Panc1 (cell line): ENCODE measurements around the gene CA10. TPM values are rescaled to one million over a fixed set of nuclear protein-coding genes. Genes with fewer than 3 reads are reported as not detected.

Experiments used
- ATAC-seq: fragments of 200-7000 bp; cut with Tn5 transposase; 2 replicates; pipeline ENCODE4 v1.9.1; 2020; ENCODE audit warnings: mild to moderate bottlenecking, moderate library complexity
- BruUV-seq: library from RNA; stranded (reverse); fragments of 400-500 nt; replicated peaks from 2 replicates; lab custom pipeline; 2021; lab: Mats Ljungman, UMichigan
- CTCF ChIA-PET: fragments of 300-600 bp; sonication (Branson Sonifier 250); formaldehyde crosslinking; loops from one replicate; lab custom pipeline; 2022; ENCODE audit warnings: antibody characterized with exemption; lab: Charles Lee
- POLR2A ChIA-PET: fragments of 300-600 bp; sonication (Branson Sonifier 250); formaldehyde crosslinking; loops from one replicate; lab custom pipeline; 2022; ENCODE audit warnings: antibody characterized with exemption; lab: Charles Lee
- DNase-seq: peaks from one replicate; pipeline ENCODE4 v3.0.0-alpha.2; 2010; ENCODE audit warnings: low read depth, low spot score
- H3K27ac ChIP-seq: 2 replicates; pipeline ENCODE4 v1.5.1; 2011; ENCODE audit warnings: mild to moderate bottlenecking, low read length, inconsistent platforms
- H3K27me3 ChIP-seq: fragments of 200-500 bp; sonication (Bioruptor generic); 2 replicates; pipeline ENCODE4 v1.6.0; 2014; ENCODE audit warnings: low read length, inconsistent platforms; ENCODE audit not compliant: control insufficient read depth, insufficient read depth
- H3K36me3 ChIP-seq: fragments of 200-500 bp; sonication (Bioruptor generic); 2 replicates; pipeline ENCODE4 v1.5.1; 2014; ENCODE audit warnings: inconsistent platforms, mild to moderate bottlenecking, low read length, moderate library complexity; ENCODE audit not compliant: control insufficient read depth, insufficient read depth
- H3K4me1 ChIP-seq: 2 replicates; pipeline ENCODE4 v1.5.1; 2011; ENCODE audit warnings: inconsistent platforms, mild to moderate bottlenecking, low read length, moderate library complexity; ENCODE audit not compliant: control insufficient read depth, insufficient read depth
- H3K4me3 ChIP-seq, 2 experiments: 2 replicates each; pipeline ENCODE4 v1.5.1; 2011 to 2012; ENCODE audit warnings: low read depth in 2 of 2, low read length in 2 of 2, mild to moderate bottlenecking in 2 of 2, inconsistent platforms in 1 of 2, moderate library complexity in 1 of 2
- H3K9me3 ChIP-seq: fragments of 200-500 bp; sonication (Bioruptor generic); 2 replicates; pipeline ENCODE4 v1.5.1; 2014; ENCODE audit warnings: low read depth, mild to moderate bottlenecking, inconsistent platforms, low read length, moderate library complexity; ENCODE audit not compliant: control insufficient read depth, insufficient read depth
- POLR2AphosphoS5 ChIP-seq: IDR thresholded peaks from 2 replicates; pipeline ENCODE4 v1.6.1; 2012; ENCODE audit warnings: mild to moderate bottlenecking, low read depth, low read length, moderate library complexity
- REST ChIP-seq, 2 experiments: IDR thresholded peaks; 2 replicates each; pipeline ENCODE4 v1.6.1; 2011 to 2012; ENCODE audit warnings: low read depth in 2 of 2, control low read depth in 1 of 2, low read length in 1 of 2, mild to moderate bottlenecking in 1 of 2, moderate library complexity in 1 of 2; ENCODE audit not compliant: insufficient read depth in 1 of 2
- SIN3A ChIP-seq: IDR thresholded peaks from 2 replicates; pipeline ENCODE4 v1.6.1; 2012; ENCODE audit warnings: low read depth, mild to moderate bottlenecking, low read length, moderate library complexity, borderline replicate concordance; ENCODE audit not compliant: insufficient read depth
- TCF7L2 ChIP-seq: IDR thresholded peaks from 2 replicates; pipeline ENCODE4 v1.6.1; 2011; ENCODE audit warnings: mild to moderate bottlenecking, low read depth, low read length, inconsistent platforms
- in situ Hi-C: cut with HindIII; loops from 2 replicates; pipeline ENCODE4 v1.10.0; 2016; ENCODE audit warnings: low sequenced_read_pairs, low pct_unique_long_range_greater_than_20kb
- intact Hi-C: fragments of 100-400 bp; cut with micrococcal nuclease; formaldehyde crosslinking; loops from one replicate; pipeline ENCODE4 v1.10.0; 2022; ENCODE audit not compliant: unreplicated experiment
- total RNA-seq: library from RNA; stranded (reverse); gene quantifications from one replicate; pipeline ENCODE4 v1.2.1, GENCODE V29; 2021; ENCODE audit not compliant: unreplicated experiment
- TF ChIP-seq, protein P1 (sequence below): fragments of 450-650 bp; IDR thresholded peaks from 2 replicates; pipeline ENCODE4 v1.5.1; 2017; ENCODE audit warnings: mild to moderate bottlenecking

CA10 gene
- total RNA-seq, 1 experiment from 2014 or later: not detected

GRCh38 chr17:51745993-51746392 lies 412.5 kb downstream of the CA10 start:
- intact Hi-C loops: no loop called here

GRCh38 chr17:51743477-51743876 lies 415.0 kb downstream of the CA10 start:
- in situ Hi-C loops: no loop called here
- no peak overlapping the region for H3K27ac ChIP-seq
- DNase-seq (no peak), ATAC-seq (no peak)
- H3K4me3 ChIP-seq: no peak overlapping the region
- no peaks in the 10 kb centered on the region for H3K9me3 ChIP-seq
- H3K36me3 ChIP-seq: no peaks in the 10 kb centered on the region
- CTCF ChIA-PET: no interaction called here
- no peaks in the 10 kb centered on the region for H3K27me3 ChIP-seq
- no TSS peak for BruUV-seq
- TF ChIP-seq REST (IDR thresholded peaks at IDR 0.05; ENCODE audit: insufficient read depth in 1 of 2, low read depth in 2 of 2, low read length in 1 of 2) (no peak), POLR2AphosphoS5 (no peak), SIN3A (no peak), TCF7L2 (no peak)
- TF ChIP-seq, protein P1, sequence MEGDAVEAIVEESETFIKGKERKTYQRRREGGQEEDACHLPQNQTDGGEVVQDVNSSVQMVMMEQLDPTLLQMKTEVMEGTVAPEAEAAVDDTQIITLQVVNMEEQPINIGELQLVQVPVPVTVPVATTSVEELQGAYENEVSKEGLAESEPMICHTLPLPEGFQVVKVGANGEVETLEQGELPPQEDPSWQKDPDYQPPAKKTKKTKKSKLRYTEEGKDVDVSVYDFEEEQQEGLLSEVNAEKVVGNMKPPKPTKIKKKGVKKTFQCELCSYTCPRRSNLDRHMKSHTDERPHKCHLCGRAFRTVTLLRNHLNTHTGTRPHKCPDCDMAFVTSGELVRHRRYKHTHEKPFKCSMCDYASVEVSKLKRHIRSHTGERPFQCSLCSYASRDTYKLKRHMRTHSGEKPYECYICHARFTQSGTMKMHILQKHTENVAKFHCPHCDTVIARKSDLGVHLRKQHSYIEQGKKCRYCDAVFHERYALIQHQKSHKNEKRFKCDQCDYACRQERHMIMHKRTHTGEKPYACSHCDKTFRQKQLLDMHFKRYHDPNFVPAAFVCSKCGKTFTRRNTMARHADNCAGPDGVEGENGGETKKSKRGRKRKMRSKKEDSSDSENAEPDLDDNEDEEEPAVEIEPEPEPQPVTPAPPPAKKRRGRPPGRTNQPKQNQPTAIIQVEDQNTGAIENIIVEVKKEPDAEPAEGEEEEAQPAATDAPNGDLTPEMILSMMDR: no peak
- intact Hi-C loops: no loop called here
- H3K4me1 ChIP-seq: no peaks in the 10 kb centered on the region
- POLR2A ChIA-PET: no interaction called here

More at GRCh38 chr17:51745993-51746392, 412.5 kb downstream of the CA10 start:
- CTCF ChIA-PET: no interaction called here
- Histone ChIP-seq H3K27me3 (no peaks in the 10 kb centered on the region), H3K4me1 (no peaks in the 10 kb centered on the region), H3K36me3 (no peaks in the 10 kb centered on the region), H3K4me3 (no peak overlapping the region), H3K27ac (no peak overlapping the region), H3K9me3 (no peaks in the 10 kb centered on the region)
- ATAC-seq: no peak
- no TSS peak for BruUV-seq
- no peak for TF ChIP-seq POLR2AphosphoS5
- TF ChIP-seq TCF7L2: no peak
- TF ChIP-seq, protein P1: no peak
- no peak for TF ChIP-seq SIN3A
- no peak for TF ChIP-seq REST (IDR thresholded peaks at IDR 0.05; ENCODE audit: insufficient read depth in 1 of 2, low read depth in 2 of 2, low read length in 1 of 2)
- POLR2A ChIA-PET: no interaction called here
- no peak for DNase-seq
- in situ Hi-C loops: no loop called here
